B cell (primary cell): ENCODE results near the gene TEP1. TPM values are rescaled to one million over a fixed set of nuclear protein-coding genes. Genes with fewer than 3 reads are reported as not detected.

Experiments
- ATAC-seq: fragments of 200-7000 bp; cut with Tn5 transposase; one replicate; pipeline ENCODE4 v1.10.0; 2021; ENCODE audit warnings: low read depth, mild to moderate bottlenecking, moderate number of reproducible peaks, moderate library complexity
- CTCF ChIA-PET: fragments of 350-600 bp; sonication (Branson Sonifier 250); formaldehyde crosslinking; loops from one replicate; lab custom pipeline; 2021; ENCODE audit warnings: antibody characterized with exemption, inconsistent platforms; lab: Charles Lee
- POLR2A ChIA-PET: fragments of 350-600 bp; sonication (Branson Sonifier 250); formaldehyde crosslinking; loops from one replicate; lab custom pipeline; 2021; ENCODE audit warnings: antibody characterized with exemption; lab: Charles Lee
- DNase-seq: peaks from one replicate; pipeline ENCODE4 v3.0.0; 2013
- H2AFZ ChIP-seq: 2 replicates; pipeline ENCODE4 v1.6.1; 2012; ENCODE audit warnings: mild to moderate bottlenecking, low read depth, low read length; ENCODE audit not compliant: insufficient read depth, poor library complexity, severe bottlenecking
- H3K27ac ChIP-seq, 2 donors: 1 replicate in 1 of 2; 2 replicates in 1 of 2; pipeline ENCODE4 v1.5.1; 2012 to 2013; ENCODE audit warnings: low read length in 2 of 2, mild to moderate bottlenecking in 2 of 2, moderate library complexity in 1 of 2
- H3K27me3 ChIP-seq, 4 experiments: fragments of 200-600 bp in 1 of 4; sonication (generic) in 1 of 4; replicated peaks in 1 of 4; 1 replicate in 2 of 4; 2 replicates in 2 of 4; pipeline versions ENCODE4 v1.6.1 to v1.7.0; 2013 to 2016; ENCODE audit warnings: low read length in 3 of 4, mild to moderate bottlenecking in 2 of 4, mixed read lengths in 1 of 4, moderate library complexity in 1 of 4; ENCODE audit not compliant: insufficient read depth in 4 of 4, control insufficient read depth in 3 of 4; ENCODE audit errors: control extremely low read depth in 1 of 4
- H3K36me3 ChIP-seq, 2 experiments: replicated peaks in 1 of 2; 1 replicate in 1 of 2; 2 replicates in 1 of 2; pipeline versions ENCODE4 v1.6.1 to v1.7.1; 2013; ENCODE audit warnings: low read length in 1 of 2; ENCODE audit not compliant: insufficient read depth in 2 of 2, control insufficient read depth in 1 of 2; ENCODE audit errors: control extremely low read depth in 1 of 2, extremely low read depth in 1 of 2
- H3K4me1 ChIP-seq, 2 donors: fragments of 200-600 bp in 1 of 2; sonication (generic) in 1 of 2; 1 replicate in 1 of 2; 2 replicates in 1 of 2; pipeline versions ENCODE4 v1.5.1 to v1.6.1; 2013 to 2017; ENCODE audit warnings: low read length in 2 of 2; ENCODE audit not compliant: control insufficient read depth in 2 of 2, insufficient read depth in 2 of 2
- H3K4me2 ChIP-seq: replicated peaks from 2 replicates; pipeline ENCODE3; 2012; ENCODE audit warnings: mild to moderate bottlenecking, low read depth, low read length; ENCODE audit not compliant: poor library complexity, severe bottlenecking
- H3K4me3 ChIP-seq, 5 experiments: fragments of 200-600 bp in 1 of 5; sonication (generic) in 1 of 5; 1 replicate in 3 of 5; 2 replicates in 2 of 5; pipeline versions ENCODE4 v1.5.1 to v1.7.0; 2011 to 2016; ENCODE audit warnings: low read length in 4 of 5, mild to moderate bottlenecking in 4 of 5, low read depth in 2 of 5, control low read depth in 1 of 5, moderate library complexity in 1 of 5; ENCODE audit not compliant: insufficient read depth in 1 of 5; ENCODE audit errors: control extremely low read depth in 1 of 5, extremely low read depth in 1 of 5
- H3K79me2 ChIP-seq: fragments of 200-600 bp; sonication (generic); one replicate; pipeline ENCODE4 v1.6.0; 2016; ENCODE audit warnings: low read length; ENCODE audit not compliant: control insufficient read depth, insufficient read depth
- H3K9ac ChIP-seq: fragments of 200-600 bp; sonication (generic); 2 replicates; pipeline ENCODE4 v1.6.1; 2017; ENCODE audit warnings: mild to moderate bottlenecking, low read length, moderate library complexity
- H3K9me3 ChIP-seq, 3 donors: one replicate each; pipeline versions ENCODE4 v1.6.1 to v1.7.1; 2013; ENCODE audit warnings: low read length in 2 of 3; ENCODE audit not compliant: control insufficient read depth in 2 of 3, insufficient read depth in 1 of 3; ENCODE audit errors: control extremely low read depth in 1 of 3
- H4K20me1 ChIP-seq: 2 replicates; pipeline ENCODE4 v1.6.0; 2012; ENCODE audit warnings: mild to moderate bottlenecking, low read length; ENCODE audit not compliant: insufficient read depth, control insufficient read depth, poor library complexity, severe bottlenecking
- H3K27ac Mint-ChIP-seq: one replicate; pipeline ENCODE4 v1.8.0; 2021; ENCODE audit warnings: mixed read lengths
- H3K27me3 Mint-ChIP-seq: one replicate; pipeline ENCODE4 v1.8.0; 2021; ENCODE audit warnings: mixed read lengths
- H3K4me1 Mint-ChIP-seq: one replicate; pipeline ENCODE4 v1.8.0; 2021; ENCODE audit warnings: mixed read lengths
- H3K4me3 Mint-ChIP-seq: one replicate; pipeline ENCODE4 v1.8.0; 2021; ENCODE audit warnings: mixed read lengths
- H3K9me3 Mint-ChIP-seq: one replicate; pipeline ENCODE4 v1.8.0; 2022; ENCODE audit warnings: mixed read lengths; ENCODE audit not compliant: insufficient read depth
- CTCF ChIP-seq: fragments of 200-600 bp; IDR thresholded peaks from one replicate; pipeline ENCODE4 v1.8.0; 2022; ENCODE audit warnings: antibody characterized with exemption, mild to moderate bottlenecking
- EZH2 ChIP-seq: IDR thresholded peaks from 2 replicates; pipeline ENCODE4 v1.6.1; 2012; ENCODE audit warnings: borderline replicate concordance, low read depth, mild to moderate bottlenecking, moderate library complexity, low read length; ENCODE audit not compliant: insufficient read depth, poor library complexity, severe bottlenecking
- WGBS: methylation state at CpG from one replicate; pipeline ENCODE4 v1.1.5; 2013; ENCODE audit warnings: missing lambda C conversion rate; ENCODE audit not compliant: insufficient coverage; 5-methylcytosine and 5-hydroxymethylcytosine counted together
- intact Hi-C: fragments of 100-400 bp; cut with micrococcal nuclease; formaldehyde crosslinking; loops from one replicate; pipeline ENCODE4 v1.10.0; 2022
- polyA plus RNA-seq: library from polyadenylated mRNA; depleted of rRNA; stranded (reverse); fragments of >200 nt; gene quantifications from 2 replicates; pipeline ENCODE4 v1.2.3, GENCODE V29; 2012
- total RNA-seq, 2 donors: library from RNA; stranded (reverse); fragments of 120-200 nt in 1 of 2; gene quantifications; 1 replicate in 1 of 2; 2 replicates in 1 of 2; pipeline versions ENCODE4 v1.2.3 to v1.2.4, GENCODE V29; 2013 to 2022

TEP1 gene
- total and polyA plus RNA-seq, 2 donors (not counting 1 experiment from before 2014, with no cell fraction given), result 69.9 to 123 TPM

GRCh38 chr14:20397511-20397910 lies 15.8 kb downstream of the TEP1 start:
- H3K79me2 ChIP-seq, result peaks cover 13% of the 10 kb centered on the region
- TF ChIP-seq EZH2 (no peak), CTCF (no peak)
- no peak overlapping the region for H3K4me3 Mint-ChIP-seq
- peaks cover 8% of the 10 kb centered on the region for H3K4me1 Mint-ChIP-seq
- H3K9ac ChIP-seq, result no peak overlapping the region
- H3K4me2 ChIP-seq, result no peak overlapping the region
- no peaks in the 10 kb centered on the region for H3K27me3 Mint-ChIP-seq
- POLR2A ChIA-PET, result no interaction called here
- no peaks in the 10 kb centered on the region for H3K9me3 Mint-ChIP-seq
- H3K36me3 ChIP-seq, result peaks cover 9 to 80% of the 10 kb centered on the region in 2 experiments
- H3K27ac Mint-ChIP-seq, result no peak overlapping the region
- no peaks in the 10 kb centered on the region for H3K27me3 ChIP-seq
- H2AFZ ChIP-seq, result no peak overlapping the region
- no peak overlapping the region for H3K4me3 ChIP-seq
- no peaks in the 10 kb centered on the region for H3K4me1 ChIP-seq
- intact Hi-C loops, result no loop called here
- DNase-seq (no peak), ATAC-seq (no peak)
- H4K20me1 ChIP-seq, result no peaks in the 10 kb centered on the region
- no CpG with 5 or more reads among the region's 3 CpGs for WGBS
- CTCF ChIA-PET, result interaction anchor here (0.7 to 1.7 kb wide), 2 partner anchors 18 to 70 kb away, joined by 3 to 4 read pairs; no protein-coding TSS in a partner anchor
- no peaks in the 10 kb centered on the region for H3K9me3 ChIP-seq
- H3K27ac ChIP-seq, result no peak overlapping the region

GRCh38 chr14:20391505-20391904 lies 21.8 kb downstream of the TEP1 start:
- H3K36me3 ChIP-seq, result peaks cover 38 to 85% of the 10 kb centered on the region in 2 experiments
- ChIA-PET POLR2A (no interaction called here), CTCF (interaction anchor here (1.0 kb wide), 1 partner anchor 24 kb away, joined by 5 read pairs; no protein-coding TSS in a partner anchor)
- H3K9me3 ChIP-seq, result no peaks in the 10 kb centered on the region
- no peak overlapping the region for H3K4me3 Mint-ChIP-seq
- DNase-seq (no peak), ATAC-seq (no peak)
- no peak overlapping the region for H3K9ac ChIP-seq
- peaks cover 0 to 8% of the 10 kb centered on the region in 2 donors for H3K4me1 ChIP-seq
- no peaks in the 10 kb centered on the region for H3K27me3 ChIP-seq
- no peak overlapping the region for H3K4me2 ChIP-seq
- no peaks in the 10 kb centered on the region for H3K9me3 Mint-ChIP-seq
- H3K79me2 ChIP-seq, result peaks cover 12% of the 10 kb centered on the region
- H2AFZ ChIP-seq, result no peak overlapping the region
- H3K27me3 Mint-ChIP-seq, result no peaks in the 10 kb centered on the region
- no peak for TF ChIP-seq CTCF
- no peak for TF ChIP-seq EZH2
- intact Hi-C loops, result no loop called here
- H3K4me1 Mint-ChIP-seq, result peaks cover 6% of the 10 kb centered on the region
- H3K27ac ChIP-seq, result no peak overlapping the region
- WGBS, result 92% methylated on average over 2 of the region's 4 CpGs
- no peak overlapping the region for H3K4me3 ChIP-seq
- H3K27ac Mint-ChIP-seq, result peak overlapping the region; percentile 59
- H4K20me1 ChIP-seq, result peaks cover 24% of the 10 kb centered on the region
